Stimulated activated CD8-positive, alpha-beta memory T cell treated with anti-CD3 and anti-CD28 coated beads, Interleukin-4, amount 100 ng/mL, for 24 hours (primary cell): Measurements from ENCODE around the gene ATP9B.

Source experiments
- DNase-seq: peaks from one replicate; pipeline ENCODE4 v3.0.0-alpha.2; 2020; ENCODE audit warnings: low read depth

The ATP9B gene

GRCh38 chr18:79068937-79069716, at the start of gene ATP9B:
Gene ATP9B (plus strand): TSS chr18:79069394. CDS start chr18:79069411, 17 bp downstream.
- DNase-seq: peak; percentile 96

GRCh38 chr18:79019881-79020280, 49.3 kb upstream of the ATP9B start:
- DNase-seq: no peak

- no peak for DNase-seq
Observed at GRCh38 chr18:79022603-79023002, 46.6 kb upstream of the ATP9B start.

- no peak for DNase-seq
Observed at GRCh38 chr18:79026491-79026890, 42.7 kb upstream of the ATP9B start.

- DNase-seq: no peak
Observed at GRCh38 chr18:79030680-79031079, 38.5 kb upstream of the ATP9B start.

GRCh38 chr18:79042276-79042675, 26.9 kb upstream of the ATP9B start:
- no peak for DNase-seq

GRCh38 chr18:79043288-79043687, 25.9 kb upstream of the ATP9B start:
- no peak for DNase-seq

- no peak for DNase-seq
Observed at GRCh38 chr18:79046522-79046921, 22.7 kb upstream of the ATP9B start.

- DNase-seq: no peak
Observed at GRCh38 chr18:79047556-79048244, 21.5 kb upstream of the ATP9B start.

- DNase-seq: no peak
Observed at GRCh38 chr18:79048245-79048632, 21.0 kb upstream of the ATP9B start.

- DNase-seq: no peak
Observed at GRCh38 chr18:79049506-79049905, 19.7 kb upstream of the ATP9B start.

- DNase-seq: no peak
Observed at GRCh38 chr18:79050005-79050404, 19.2 kb upstream of the ATP9B start.

- DNase-seq: no peak
Observed at GRCh38 chr18:79056827-79057367, 12.3 kb upstream of the ATP9B start.

- DNase-seq: no peak
Observed at GRCh38 chr18:79058007-79058406, 11.2 kb upstream of the ATP9B start.

GRCh38 chr18:79062806-79063205, 6.4 kb upstream of the ATP9B start:
- no peak for DNase-seq

- no peak for DNase-seq
Observed at GRCh38 chr18:79064228-79064627, 5.0 kb upstream of the ATP9B start.

GRCh38 chr18:79065802-79066201, 3.4 kb upstream of the ATP9B start:
- no peak for DNase-seq

GRCh38 chr18:79067611-79068010, 1.6 kb upstream of the ATP9B start:
- no peak for DNase-seq

GRCh38 chr18:79068341-79068936, 755 bp upstream of the ATP9B start:
- DNase-seq: peak; percentile 10

GRCh38 chr18:79069717-79070151, 540 bp downstream of the ATP9B start:
- DNase-seq: no peak

GRCh38 chr18:79070486-79070885, 1.3 kb downstream of the ATP9B start:
- no peak for DNase-seq

GRCh38 chr18:79071037-79071436, 1.8 kb downstream of the ATP9B start:
- DNase-seq: no peak
